GM12892 (cell line): Measurements from ENCODE around the gene FZD7.

Experiments
- POLR2A ChIP-seq: IDR thresholded peaks from 2 replicates; pipeline ENCODE4 v1.6.1; 2011; ENCODE audit warnings: low read depth, low read length, control low read depth
- POLR2AphosphoS5 ChIP-seq: IDR thresholded peaks from 2 replicates; pipeline ENCODE4 v1.6.1; 2011; ENCODE audit warnings: low read depth, low read length, control low read depth

DNA sequence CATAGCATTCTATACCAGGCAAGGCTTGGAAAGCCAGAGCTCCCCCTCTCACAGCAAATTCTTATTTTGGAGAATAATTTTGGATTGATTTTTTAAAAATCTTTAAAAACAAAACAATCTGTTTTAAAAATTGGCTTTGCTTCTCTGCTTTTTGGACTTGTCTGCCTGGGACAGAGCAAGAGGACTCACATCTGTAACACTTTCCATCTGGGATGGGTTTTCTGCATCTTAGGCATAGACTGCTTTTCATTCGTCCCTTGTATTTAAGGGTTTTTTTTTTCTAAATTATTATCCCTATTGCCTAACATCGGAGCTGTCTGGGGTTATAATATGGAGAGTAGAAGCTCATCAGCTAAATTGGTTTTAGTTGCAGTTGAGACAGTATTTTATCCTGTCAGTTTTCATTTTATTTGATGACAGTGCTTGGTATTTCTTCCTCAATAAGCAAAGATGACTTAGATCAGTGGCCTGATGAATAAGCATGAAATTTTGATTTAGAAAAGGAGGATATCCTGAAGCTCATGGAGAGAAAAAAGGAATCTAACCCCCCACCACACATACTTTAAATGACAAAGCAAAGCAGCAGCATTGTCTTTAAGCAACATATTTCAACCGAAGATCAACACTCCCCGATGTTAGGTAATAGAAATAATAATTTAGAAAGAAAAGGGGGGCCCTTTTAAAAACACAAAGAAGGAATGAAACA, 2.3 kb upstream of the FZD7 start:
- TF ChIP-seq POLR2AphosphoS5 = no peak
- no peak for TF ChIP-seq POLR2A
